HepG2 (cell line): ENCODE results near the gene EFHC2. TPM values are rescaled to one million over a fixed set of nuclear protein-coding genes. Genes with fewer than 3 reads are reported as not detected.

ENCODE experiments used
- ATAC-seq: fragments of 200-7000 bp; cut with Tn5 transposase; 3 replicates; pipeline ENCODE4 v1.9.1; 2020; ENCODE audit warnings: mild to moderate bottlenecking, moderate library complexity
- BruUV-seq: library from RNA; stranded (reverse); fragments of 400-500 nt; replicated peaks from 2 replicates; lab custom pipeline; 2021; lab: Mats Ljungman, UMichigan
- CTCF ChIA-PET: fragments of 300-600 bp; formaldehyde crosslinking; extraction: SDS; loops from one replicate; lab custom pipeline; 2021; ENCODE audit warnings: low total read pairs, inconsistent platforms, low intra/inter-chr PET ratio; lab: Yijun Ruan, JAX
- POLR2A ChIA-PET: fragments of 350-600 bp; sonication (Branson Sonifier 250); formaldehyde crosslinking; loops from one replicate; lab custom pipeline; 2020; ENCODE audit warnings: antibody characterized with exemption, inconsistent platforms; lab: Yijun Ruan, JAX
- DNase-seq: peaks from one replicate; pipeline ENCODE4 v3.0.0-alpha.2; 2015; ENCODE audit warnings: low spot score
- FAIRE-seq: peaks from 3 replicates; lab custom pipeline; 2011; peaks lifted over from hg19 to GRCh38; lab: Jason Lieb, UNC
- H2AFZ ChIP-seq: one replicate; pipeline ENCODE4 v1.6.1; 2011; ENCODE audit warnings: low read length, inconsistent platforms
- H3K27ac ChIP-seq: fragments of 300-600 bp; 3 replicates; pipeline ENCODE4 v1.8.0; 2011; ENCODE audit warnings: mixed run types, mild to moderate bottlenecking, mixed read lengths, low read length, inconsistent platforms; ENCODE audit not compliant: insufficient read depth; ENCODE audit errors: extremely low read length
- H3K27me3 ChIP-seq, 2 experiments: fragments of 200-600 bp in 1 of 2; 2 replicates in 1 of 2; 3 replicates in 1 of 2; pipeline versions ENCODE4 v1.6.0 to v1.8.0; 2011; ENCODE audit warnings: low read length in 2 of 2, mild to moderate bottlenecking in 2 of 2, moderate library complexity in 2 of 2, inconsistent platforms in 1 of 2; ENCODE audit not compliant: insufficient read depth in 2 of 2, control insufficient read depth in 1 of 2
- H3K36me3 ChIP-seq, 2 experiments: fragments of 200-600 bp in 1 of 2; replicated peaks in 1 of 2; 2 replicates in 1 of 2; 3 replicates in 1 of 2; pipeline versions ENCODE4 v1.5.1 to v1.8.0; 2011; ENCODE audit warnings: low read length in 2 of 2, inconsistent platforms in 1 of 2; ENCODE audit not compliant: insufficient read depth in 2 of 2, control insufficient read depth in 1 of 2
- H3K4me1 ChIP-seq: 2 replicates; pipeline ENCODE4 v1.5.1; 2012; ENCODE audit warnings: low read length, inconsistent platforms; ENCODE audit not compliant: insufficient read depth
- H3K4me2 ChIP-seq: 2 replicates; pipeline ENCODE4 v1.6.0; 2011; ENCODE audit warnings: low read depth, low read length, inconsistent platforms
- H3K4me3 ChIP-seq, 3 experiments: fragments of 200-600 bp in 1 of 3; sonication (generic), shearing (Covaris generic) in 1 of 3; replicated peaks in 1 of 3; 2 replicates each; pipeline ENCODE4 v1.5.1; 2011 to 2016; ENCODE audit warnings: low read length in 3 of 3, inconsistent platforms in 2 of 3, low read depth in 2 of 3, mild to moderate bottlenecking in 2 of 3, control low read depth in 1 of 3, mixed read lengths in 1 of 3; ENCODE audit not compliant: insufficient read depth in 1 of 3
- H3K79me2 ChIP-seq: one replicate; pipeline ENCODE4 v1.6.1; 2011; ENCODE audit warnings: low read length, inconsistent platforms; ENCODE audit not compliant: insufficient read depth
- H3K9ac ChIP-seq: 2 replicates; pipeline ENCODE4 v1.6.0; 2011; ENCODE audit warnings: mild to moderate bottlenecking, low read depth, low read length, inconsistent platforms; ENCODE audit not compliant: insufficient read depth
- H3K9me3 ChIP-seq: 2 replicates; pipeline ENCODE4 v1.5.1; 2012; ENCODE audit warnings: mild to moderate bottlenecking, low read length
- H4K20me1 ChIP-seq: 2 replicates; pipeline ENCODE4 v1.6.0; 2011; ENCODE audit warnings: inconsistent platforms, mild to moderate bottlenecking, low read length, moderate library complexity; ENCODE audit not compliant: insufficient read depth
- NFE2L2 ChIP-seq: fragments of 150-350 bp; IDR thresholded peaks from 2 replicates; pipeline ENCODE4 v1.6.1; 2014; ENCODE audit warnings: low read length
- RAD51 ChIP-seq: fragments of 450-650 bp; IDR thresholded peaks from 2 replicates; pipeline ENCODE4 v1.6.1; 2016; ENCODE audit warnings: borderline replicate concordance
- RERE ChIP-seq: IDR thresholded peaks from 2 replicates; pipeline ENCODE4 v1.6.1; 2016; ENCODE audit warnings: low read depth, missing genetic modification reagents, missing compliant biosample characterization
- ZNF646 ChIP-seq: sonication (generic); formaldehyde crosslinking; IDR thresholded peaks from 2 replicates; pipeline ENCODE4 v1.9.0; 2021; ENCODE audit warnings: mild to moderate bottlenecking, missing genetic modification reagents
- ZNF83 ChIP-seq: sonication (generic); formaldehyde crosslinking; IDR thresholded peaks from 2 replicates; pipeline ENCODE4 v1.4.0; 2020; ENCODE audit warnings: missing genetic modification reagents, mild to moderate bottlenecking, borderline replicate concordance
- ZUFSP ChIP-seq: sonication (generic); formaldehyde crosslinking; IDR thresholded peaks from 2 replicates; pipeline ENCODE4 v1.9.0; 2021; ENCODE audit warnings: missing genetic modification reagents, mild to moderate bottlenecking, borderline replicate concordance
- WGBS: methylation state at CpG from one replicate; pipeline ENCODE4 v1.1.6; 2017; ENCODE audit warnings: low lambda C conversion rate; 5-methylcytosine and 5-hydroxymethylcytosine counted together
- in situ Hi-C: cut with HindIII; loops from 2 replicates; pipeline ENCODE4 v1.10.0; 2017; ENCODE audit warnings: low pct_unique_long_range_greater_than_20kb; ENCODE audit not compliant: extremely low pct_ligation_motif_present
- intact Hi-C: fragments of 100-400 bp; cut with micrococcal nuclease; formaldehyde crosslinking; loops from one replicate; pipeline ENCODE4 v1.10.0; 2022; ENCODE audit not compliant: unreplicated experiment
- polyA plus RNA-seq, 8 experiments: library from polyadenylated mRNA; depleted of rRNA in 3 of 8; stranded (reverse) in 7 of 8; unstranded in 1 of 8; fragments of >200 nt; fragmentation: Illumina TruSeq in 4 of 8; extraction: Trizol in 4 of 8; gene quantifications; 2 replicates each; pipeline versions ENCODE4 v1.2.1 to v1.2.3, GENCODE V29; 2011 to 2016; ENCODE audit warnings: low read depth in 4 of 8, missing spikeins in 1 of 8, mixed read lengths in 1 of 8; ENCODE audit not compliant: insufficient read depth in 1 of 8
- total RNA-seq, 5 experiments: library from RNA; depleted of rRNA; stranded (reverse); fragments of >200 nt; fragmentation: Illumina TruSeq; extraction: Trizol; gene quantifications; 2 replicates each; pipeline ENCODE4 v1.2.3, GENCODE V29; 2016; ENCODE audit warnings: low read depth in 1 of 5
- TF ChIP-seq, protein P1 (sequence below): sonication (generic); formaldehyde crosslinking; IDR thresholded peaks from 2 replicates; pipeline ENCODE4 v1.5.0; 2020; ENCODE audit warnings: mild to moderate bottlenecking, missing genetic modification reagents
- TF ChIP-seq, protein P2 (sequence below): IDR thresholded peaks from 2 replicates; pipeline ENCODE4 v1.6.1; 2018; ENCODE audit warnings: missing genetic modification reagents

EFHC2 gene
- total and polyA plus RNA-seq, 2 of the 13 experiments (the other 11 are each of a cell fraction or from before 2014, with no cell fraction given), result not detected

- Histone ChIP-seq H2AFZ (no peak overlapping the region), H3K9ac (no peak overlapping the region), H4K20me1 (no peaks in the 10 kb centered on the region), H3K79me2 (no peaks in the 10 kb centered on the region), H3K4me3 (no peak overlapping the region), H3K27ac (no peak overlapping the region), H3K27me3 (no peaks in the 10 kb centered on the region), H3K4me1 (no peaks in the 10 kb centered on the region), H3K9me3 (no peaks in the 10 kb centered on the region), H3K4me2 (no peak overlapping the region), H3K36me3 (no peaks in the 10 kb centered on the region)
- intact Hi-C loops, result no loop called here
- BruUV-seq, result no TSS peak
- no peak for ATAC-seq
- CTCF ChIA-PET, result no interaction called here
- DNase-seq, result no peak
- 6% methylated on average over 1 of the region's 1 CpG for WGBS
- FAIRE-seq, result no peak
- POLR2A ChIA-PET, result no interaction called here
- in situ Hi-C loops, result no loop called here
- no peak for TF ChIP-seq RAD51
- TF ChIP-seq, protein P1, sequence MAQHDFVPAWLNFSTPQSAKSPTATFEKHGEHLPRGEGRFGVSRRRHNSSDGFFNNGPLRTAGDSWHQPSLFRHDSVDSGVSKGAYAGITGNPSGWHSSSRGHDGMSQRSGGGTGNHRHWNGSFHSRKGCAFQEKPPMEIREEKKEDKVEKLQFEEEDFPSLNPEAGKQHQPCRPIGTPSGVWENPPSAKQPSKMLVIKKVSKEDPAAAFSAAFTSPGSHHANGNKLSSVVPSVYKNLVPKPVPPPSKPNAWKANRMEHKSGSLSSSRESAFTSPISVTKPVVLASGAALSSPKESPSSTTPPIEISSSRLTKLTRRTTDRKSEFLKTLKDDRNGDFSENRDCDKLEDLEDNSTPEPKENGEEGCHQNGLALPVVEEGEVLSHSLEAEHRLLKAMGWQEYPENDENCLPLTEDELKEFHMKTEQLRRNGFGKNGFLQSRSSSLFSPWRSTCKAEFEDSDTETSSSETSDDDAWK (CRISPR knock-in tag), result no peak
- TF ChIP-seq, protein P2, sequence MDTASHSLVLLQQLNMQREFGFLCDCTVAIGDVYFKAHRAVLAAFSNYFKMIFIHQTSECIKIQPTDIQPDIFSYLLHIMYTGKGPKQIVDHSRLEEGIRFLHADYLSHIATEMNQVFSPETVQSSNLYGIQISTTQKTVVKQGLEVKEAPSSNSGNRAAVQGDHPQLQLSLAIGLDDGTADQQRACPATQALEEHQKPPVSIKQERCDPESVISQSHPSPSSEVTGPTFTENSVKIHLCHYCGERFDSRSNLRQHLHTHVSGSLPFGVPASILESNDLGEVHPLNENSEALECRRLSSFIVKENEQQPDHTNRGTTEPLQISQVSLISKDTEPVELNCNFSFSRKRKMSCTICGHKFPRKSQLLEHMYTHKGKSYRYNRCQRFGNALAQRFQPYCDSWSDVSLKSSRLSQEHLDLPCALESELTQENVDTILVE (CRISPR knock-in tag), result no peak
- no peak for TF ChIP-seq NFE2L2
- no peak for TF ChIP-seq ZNF83
- no peak for TF ChIP-seq ZUFSP (CRISPR knock-in tag)
- no peak for TF ChIP-seq RERE (CRISPR knock-in tag)
- no peak for TF ChIP-seq ZNF646 (CRISPR knock-in tag)
Measured at GRCh38 chrX:44392767-44393166, 49.3 kb upstream of the EFHC2 start.
